ENCODE data around the gene RAB37. TPM values are rescaled to one million over a fixed set of nuclear protein-coding genes. Genes with fewer than 3 reads are reported as not detected.

The RAB37 gene
- total and polyA plus RNA-seq, 2 donors from 2014 or later = 1.7 to 5.6 TPM

- DNase-seq = no peak
- Histone ChIP-seq H3K36me3 (ENCODE audit: control insufficient read depth in 2 of 3, insufficient read depth in 3 of 3, low read length in 3 of 3) (peaks cover 0 to 3% (median 2%) of the 10 kb centered on the region in 3 donors), H3K27ac (ENCODE audit: low read depth in 2 of 2, low read length in 2 of 2) (no peak overlapping the region), H3K9ac (ENCODE audit: low read length in 3 of 3) (no peak overlapping the region), H3K9me3 (ENCODE audit: control insufficient read depth in 2 of 3, insufficient read depth in 1 of 3, low read length in 3 of 3) (no peaks in the 10 kb centered on the region), H3K27me3 (ENCODE audit: control insufficient read depth, insufficient read depth, low read length) (no peaks in the 10 kb centered on the region), H3K4me1 (ENCODE audit: control insufficient read depth in 2 of 3, insufficient read depth in 2 of 3, low read depth in 1 of 3, low read length in 3 of 3) (peaks cover 2 to 52% (median 36%) of the 10 kb centered on the region in 3 donors), H3K4me3 (ENCODE audit: low read length in 3 of 3) (no peak overlapping the region)
- FAIRE-seq = no peak
- no peak for TF ChIP-seq CTCF (IDR thresholded peaks at IDR 0.05; ENCODE audit: borderline replicate concordance, extremely low read depth, insufficient read depth)
- intact Hi-C loops (cut with DNase I) = no loop called here
Observed at GRCh38 chr17:74755533-74755932, 18.5 kb downstream of the RAB37 start.

- Histone ChIP-seq H3K4me1 (ENCODE audit: control insufficient read depth in 2 of 3, insufficient read depth in 2 of 3, low read depth in 1 of 3, low read length in 3 of 3) (peaks cover 2 to 51% (median 37%) of the 10 kb centered on the region in 3 donors), H3K27me3 (ENCODE audit: control insufficient read depth, insufficient read depth, low read length) (no peaks in the 10 kb centered on the region), H3K27ac (ENCODE audit: low read depth in 2 of 2, low read length in 2 of 2) (no peak overlapping the region), H3K9ac (ENCODE audit: low read length in 3 of 3) (peak overlapping the region in 1 of 3 donors; percentile 34), H3K4me3 (ENCODE audit: low read length in 3 of 3) (no peak overlapping the region), H3K9me3 (ENCODE audit: control insufficient read depth in 2 of 3, insufficient read depth in 1 of 3, low read length in 3 of 3) (no peaks in the 10 kb centered on the region), H3K36me3 (ENCODE audit: control insufficient read depth in 2 of 3, insufficient read depth in 3 of 3, low read length in 3 of 3) (peaks cover 0 to 2% (median 0%) of the 10 kb centered on the region in 3 donors)
- intact Hi-C loops (cut with DNase I) = no loop called here
- FAIRE-seq (no peak), DNase-seq (no peak)
- no peak for TF ChIP-seq CTCF (IDR thresholded peaks at IDR 0.05; ENCODE audit: borderline replicate concordance, extremely low read depth, insufficient read depth)
Observed at GRCh38 chr17:74756891-74757290, 19.8 kb downstream of the RAB37 start.

- DNase-seq (peak in 1 of 5 donors; percentile 73), FAIRE-seq (no peak)
- no peak for TF ChIP-seq CTCF (IDR thresholded peaks at IDR 0.05; ENCODE audit: borderline replicate concordance, extremely low read depth, insufficient read depth)
- Histone ChIP-seq H3K9ac (ENCODE audit: low read length in 3 of 3) (peak overlapping the region in 1 of 3 donors; percentile 34), H3K36me3 (ENCODE audit: control insufficient read depth in 2 of 3, insufficient read depth in 3 of 3, low read length in 3 of 3) (peaks cover 0 to 2% (median 0%) of the 10 kb centered on the region in 3 donors), H3K9me3 (ENCODE audit: control insufficient read depth in 2 of 3, insufficient read depth in 1 of 3, low read length in 3 of 3) (no peaks in the 10 kb centered on the region), H3K27me3 (ENCODE audit: control insufficient read depth, insufficient read depth, low read length) (no peaks in the 10 kb centered on the region), H3K4me3 (ENCODE audit: low read length in 3 of 3) (no peak overlapping the region), H3K27ac (ENCODE audit: low read depth in 2 of 2, low read length in 2 of 2) (peak overlapping the region; percentile 63 to 79), H3K4me1 (ENCODE audit: control insufficient read depth in 2 of 3, insufficient read depth in 2 of 3, low read depth in 1 of 3, low read length in 3 of 3) (peaks cover 2 to 50% (median 37%) of the 10 kb centered on the region in 3 donors)
- intact Hi-C loops (cut with DNase I) = no loop called here
Observed at GRCh38 chr17:74757502-74757901, 20.4 kb downstream of the RAB37 start.

All from kidney (tissue), 14 donors.